A673 (cell line): ENCODE measurements around the gene ASB6. TPM values are rescaled to one million over a fixed set of nuclear protein-coding genes. Genes with fewer than 3 reads are reported as not detected.

ENCODE experiments used
- BruUV-seq: library from RNA; stranded (reverse); fragments of 400-500 nt; replicated peaks from 2 replicates; lab custom pipeline; 2021; lab: Mats Ljungman, UMichigan
- CTCF ChIA-PET: fragments of 300-600 bp; sonication (Branson Sonifier 250); formaldehyde crosslinking; loops from one replicate; lab custom pipeline; 2022; ENCODE audit warnings: antibody characterized with exemption; lab: Charles Lee
- POLR2A ChIA-PET: fragments of 300-600 bp; sonication (Branson Sonifier 250); formaldehyde crosslinking; loops from one replicate; lab custom pipeline; 2022; ENCODE audit warnings: antibody characterized with exemption; ENCODE audit not compliant: low non-redundant PET; lab: Charles Lee
- DNase-seq: peaks from one replicate; pipeline ENCODE4 v3.0.0-alpha.2; 2015; ENCODE audit warnings: low spot score
- H3K27ac ChIP-seq: fragments of 200-600 bp; sonication (generic); 2 replicates; pipeline ENCODE4 v1.5.1; 2016; ENCODE audit warnings: mixed run types, low read depth, mild to moderate bottlenecking, mixed read lengths, antibody characterized with exemption, low read length; ENCODE audit not compliant: poor library complexity, severe bottlenecking
- H3K27me3 ChIP-seq: fragments of 200-600 bp; sonication (generic); replicated peaks from 2 replicates; pipeline ENCODE4 v1.6.1; 2017; ENCODE audit warnings: mixed run types, low read depth, mild to moderate bottlenecking, mixed read lengths, antibody characterized with exemption, low read length; ENCODE audit not compliant: insufficient read depth, poor library complexity
- H3K36me3 ChIP-seq: fragments of 200-600 bp; sonication (generic); 2 replicates; pipeline ENCODE4 v1.6.1; 2016; ENCODE audit warnings: mixed run types, mild to moderate bottlenecking, mixed read lengths, antibody characterized with exemption, low read length; ENCODE audit not compliant: insufficient read depth, poor library complexity, severe bottlenecking
- H3K4me1 ChIP-seq: fragments of 200-600 bp; sonication (generic); 2 replicates; pipeline ENCODE4 v1.6.1; 2017; ENCODE audit warnings: mixed run types, mild to moderate bottlenecking, mixed read lengths, antibody characterized with exemption, low read length; ENCODE audit not compliant: insufficient read depth, poor library complexity, severe bottlenecking
- H3K4me3 ChIP-seq: fragments of 200-600 bp; sonication (generic); 2 replicates; pipeline ENCODE4 v1.5.1; 2016; ENCODE audit warnings: low read depth, mixed run types, mild to moderate bottlenecking, mixed read lengths, low read length; ENCODE audit not compliant: poor library complexity, severe bottlenecking
- H3K9me3 ChIP-seq: fragments of 200-600 bp; sonication (generic); 2 replicates; pipeline ENCODE4 v1.6.1; 2016; ENCODE audit warnings: mixed run types, low read depth, mild to moderate bottlenecking, mixed read lengths, antibody characterized with exemption, low read length; ENCODE audit not compliant: poor library complexity, severe bottlenecking
- EZH2 ChIP-seq: fragments of 200-600 bp; sonication (generic); IDR thresholded peaks from 2 replicates; pipeline ENCODE4 v1.6.1; 2017; ENCODE audit warnings: borderline replicate concordance, low read depth, mild to moderate bottlenecking, mixed read lengths, antibody characterized with exemption, low read length; ENCODE audit not compliant: poor library complexity, severe bottlenecking
- intact Hi-C: fragments of 100-400 bp; cut with micrococcal nuclease; formaldehyde crosslinking; loops from one replicate; pipeline ENCODE4 v1.10.0; 2022; ENCODE audit not compliant: unreplicated experiment
- total RNA-seq: library from RNA; stranded (reverse); gene quantifications from 2 replicates; pipeline ENCODE4 v1.2.3, GENCODE V29; 2021
- TF ChIP-seq, protein P1 (sequence below): fragments of 300-800, 200-600 bp; sonication (generic); conservative IDR thresholded peaks from 2 replicates; pipeline ENCODE4 v1.5.1; 2017; ENCODE audit warnings: low read depth, mild to moderate bottlenecking, antibody characterized with exemption, low read length, moderate library complexity, mixed read lengths

The ASB6 gene
- total RNA-seq, 1 experiment from 2014 or later: 36.5 TPM

DNA sequence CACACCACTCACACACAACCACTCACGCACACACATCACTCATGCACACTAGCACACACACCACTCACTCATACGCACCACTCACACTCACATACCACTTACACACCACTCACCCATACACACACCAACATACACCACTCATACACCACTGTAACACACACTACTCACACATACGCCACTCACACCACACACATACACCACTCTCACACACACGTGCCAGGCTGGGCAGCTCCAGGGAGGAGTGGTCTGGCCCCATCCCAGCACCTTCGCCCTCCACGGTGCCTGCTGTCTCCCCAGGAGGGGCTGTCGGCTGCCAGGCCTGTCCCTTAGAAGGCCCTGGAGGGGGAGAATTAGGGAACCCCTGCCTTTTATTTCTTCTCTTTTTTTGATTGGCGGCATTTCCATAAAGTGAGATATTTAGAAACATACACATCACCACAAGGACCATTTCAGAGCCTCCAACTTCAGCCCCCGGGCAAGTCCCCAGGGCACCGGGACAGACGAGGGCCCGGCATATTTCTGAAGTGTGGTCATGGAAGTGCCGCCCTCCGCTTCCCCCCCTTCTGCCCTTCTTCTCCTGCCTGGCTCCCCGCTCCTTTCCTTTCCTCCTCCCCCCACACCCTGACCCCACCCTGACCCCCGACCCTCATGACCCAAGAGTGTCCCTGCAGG, 6.3 kb upstream of the ASB6 start:
- DNase-seq: no peak
- POLR2A ChIA-PET: no interaction called here
- Histone ChIP-seq H3K4me1 (peaks cover 10% of the 10 kb centered on the region), H3K9me3 (no peaks in the 10 kb centered on the region), H3K4me3 (no peak overlapping the region), H3K36me3 (no peaks in the 10 kb centered on the region), H3K27me3 (no peaks in the 10 kb centered on the region), H3K27ac (no peak overlapping the region)
- no TSS peak for BruUV-seq
- TF ChIP-seq, protein P1, sequence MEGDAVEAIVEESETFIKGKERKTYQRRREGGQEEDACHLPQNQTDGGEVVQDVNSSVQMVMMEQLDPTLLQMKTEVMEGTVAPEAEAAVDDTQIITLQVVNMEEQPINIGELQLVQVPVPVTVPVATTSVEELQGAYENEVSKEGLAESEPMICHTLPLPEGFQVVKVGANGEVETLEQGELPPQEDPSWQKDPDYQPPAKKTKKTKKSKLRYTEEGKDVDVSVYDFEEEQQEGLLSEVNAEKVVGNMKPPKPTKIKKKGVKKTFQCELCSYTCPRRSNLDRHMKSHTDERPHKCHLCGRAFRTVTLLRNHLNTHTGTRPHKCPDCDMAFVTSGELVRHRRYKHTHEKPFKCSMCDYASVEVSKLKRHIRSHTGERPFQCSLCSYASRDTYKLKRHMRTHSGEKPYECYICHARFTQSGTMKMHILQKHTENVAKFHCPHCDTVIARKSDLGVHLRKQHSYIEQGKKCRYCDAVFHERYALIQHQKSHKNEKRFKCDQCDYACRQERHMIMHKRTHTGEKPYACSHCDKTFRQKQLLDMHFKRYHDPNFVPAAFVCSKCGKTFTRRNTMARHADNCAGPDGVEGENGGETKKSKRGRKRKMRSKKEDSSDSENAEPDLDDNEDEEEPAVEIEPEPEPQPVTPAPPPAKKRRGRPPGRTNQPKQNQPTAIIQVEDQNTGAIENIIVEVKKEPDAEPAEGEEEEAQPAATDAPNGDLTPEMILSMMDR: no peak
- TF ChIP-seq EZH2: no peak
- intact Hi-C loops: no loop called here
- CTCF ChIA-PET: no interaction called here

GRCh38 chr9:129647635-129648034, 5.7 kb upstream of the ASB6 start:
- no peaks in the 10 kb centered on the region for H3K27me3 ChIP-seq
- no peak overlapping the region for H3K27ac ChIP-seq
- H3K9me3 ChIP-seq: no peaks in the 10 kb centered on the region
- POLR2A ChIA-PET: no interaction called here
- H3K36me3 ChIP-seq: no peaks in the 10 kb centered on the region
- intact Hi-C loops: no loop called here
- no peak overlapping the region for H3K4me3 ChIP-seq
- DNase-seq: no peak
- TF ChIP-seq, protein P1: no peak
- no peak for TF ChIP-seq EZH2
- BruUV-seq: no TSS peak
- peaks cover 10% of the 10 kb centered on the region for H3K4me1 ChIP-seq
- CTCF ChIA-PET: no interaction called here

DNA sequence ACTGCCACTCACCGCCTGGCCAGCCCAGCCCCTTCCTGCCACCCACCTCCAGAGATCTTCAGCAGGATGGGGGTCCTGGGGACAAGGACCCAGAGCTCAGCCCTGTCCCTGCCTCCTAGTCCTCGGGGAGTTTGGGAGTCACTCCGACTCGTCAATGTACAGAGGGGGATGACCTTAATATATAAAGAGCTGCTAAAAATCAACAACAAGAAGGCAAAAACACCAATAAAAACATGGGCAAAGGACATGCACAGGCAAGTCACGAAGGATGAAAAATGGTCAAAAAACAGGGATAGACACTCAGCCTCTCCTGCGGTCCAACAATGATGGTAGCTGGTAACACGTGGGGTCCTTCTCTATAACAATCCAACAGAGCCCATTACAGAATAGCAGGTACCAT, 4.7 kb upstream of the ASB6 start:
- DNase-seq: no peak
- Histone ChIP-seq H3K27me3 (no peaks in the 10 kb centered on the region), H3K4me3 (no peak overlapping the region), H3K36me3 (no peaks in the 10 kb centered on the region), H3K4me1 (peaks cover 10% of the 10 kb centered on the region), H3K9me3 (no peaks in the 10 kb centered on the region), H3K27ac (no peak overlapping the region)
- BruUV-seq: no TSS peak
- ChIA-PET CTCF (no interaction called here), POLR2A (no interaction called here)
- TF ChIP-seq, protein P1: no peak
- intact Hi-C loops: no loop called here
